OCI-LY3 (cell line): Measurements from ENCODE around the gene ZNF362.
A peak's percentile ranks its signal among the peaks of the same experiment; 100 is the strongest.

Experiments used
- H2AFZ ChIP-seq: fragments of 200-600, 300-600 bp; shearing (Covaris generic); 2 replicates; pipeline ENCODE4 v1.6.0; 2014; ENCODE audit warnings: antibody characterized with exemption, low read depth, low read length
- H3K27ac ChIP-seq: fragments of 200-600, 300-600 bp; sonication (generic); 2 replicates; pipeline ENCODE4 v1.5.1; 2014; ENCODE audit warnings: mild to moderate bottlenecking, low read length, moderate library complexity, mixed read lengths
- H3K27me3 ChIP-seq: fragments of 200-600, 300-600 bp; sonication (generic); 2 replicates; pipeline ENCODE4 v1.6.1; 2014; ENCODE audit warnings: low read depth, low read length, mixed read lengths
- H3K36me3 ChIP-seq: fragments of 200-600, 300-600 bp; sonication (generic); replicated peaks from 2 replicates; pipeline ENCODE3; 2014; ENCODE audit warnings: low read depth, low read length, mixed read lengths
- H3K4me1 ChIP-seq: fragments of 300-600, 200-600 bp; sonication (generic); 2 replicates; pipeline ENCODE4 v1.6.1; 2014; ENCODE audit warnings: low read length, mixed read lengths
- H3K4me2 ChIP-seq: fragments of 200-600, 300-600 bp; sonication (generic); 2 replicates; pipeline ENCODE4 v1.6.1; 2014; ENCODE audit warnings: low read length, mixed read lengths
- H3K4me3 ChIP-seq: fragments of 300-600, 200-600 bp; sonication (generic); 2 replicates; pipeline ENCODE4 v1.5.1; 2014; ENCODE audit warnings: antibody characterized with exemption, mild to moderate bottlenecking, low read length, moderate library complexity
- H3K79me2 ChIP-seq: fragments of 300-600, 200-600 bp; shearing (Covaris generic); 2 replicates; pipeline ENCODE4 v1.6.1; 2014; ENCODE audit warnings: mild to moderate bottlenecking, low read length, mixed read lengths
- H3K9ac ChIP-seq: fragments of 300-600, 200-600 bp; shearing (Covaris generic); 2 replicates; pipeline ENCODE4 v1.6.0; 2014; ENCODE audit warnings: mild to moderate bottlenecking, low read length, moderate library complexity
- H3K9me3 ChIP-seq: fragments of 200-600, 300-600 bp; shearing (Covaris generic); 2 replicates; pipeline ENCODE4 v1.6.1; 2014; ENCODE audit warnings: low read length, mixed read lengths; ENCODE audit not compliant: insufficient read depth
- H4K20me1 ChIP-seq: fragments of 200-600, 300-600 bp; sonication (generic); 2 replicates; pipeline ENCODE4 v1.6.1; 2016; ENCODE audit warnings: low read length, mixed read lengths; ENCODE audit not compliant: insufficient read depth
- EZH2phosphoT487 ChIP-seq: fragments of 200-600 bp; shearing (Covaris generic); IDR thresholded peaks from 2 replicates; pipeline ENCODE4 v1.6.1; 2018; ENCODE audit warnings: antibody characterized with exemption, mixed run types, low read depth
- TF ChIP-seq, protein P1 (sequence below): fragments of 200-600, 300-600 bp; sonication (generic); IDR thresholded peaks from 2 replicates; pipeline ENCODE4 v1.5.1; 2014; ENCODE audit warnings: antibody characterized with exemption, low read length, low read depth

Gene ZNF362

DNA sequence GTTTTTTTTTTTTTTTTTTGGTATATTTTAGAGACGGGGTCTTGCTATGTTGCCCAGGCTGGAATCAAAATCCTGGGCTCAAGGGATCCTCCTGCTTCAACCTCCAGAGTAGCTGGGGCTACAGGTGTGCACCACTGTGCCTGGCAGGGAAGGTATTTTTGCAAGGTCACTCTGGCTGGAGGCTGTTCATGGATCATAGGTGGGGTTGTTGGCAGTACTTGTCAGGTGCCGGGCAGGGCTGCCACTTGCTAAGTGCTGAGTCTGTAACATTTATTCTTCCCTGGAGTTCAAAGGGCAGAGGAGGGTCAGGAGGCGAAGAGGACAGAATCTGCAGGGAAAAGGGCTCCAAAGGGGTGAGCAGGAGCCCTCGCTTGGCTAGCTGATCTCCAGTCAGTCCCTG is 40.5 kb downstream of the ZNF362 start:
- no peaks in the 10 kb centered on the region for H4K20me1 ChIP-seq
- H3K9me3 ChIP-seq: no peaks in the 10 kb centered on the region
- no peak for TF ChIP-seq EZH2phosphoT487
- TF ChIP-seq, protein P1, sequence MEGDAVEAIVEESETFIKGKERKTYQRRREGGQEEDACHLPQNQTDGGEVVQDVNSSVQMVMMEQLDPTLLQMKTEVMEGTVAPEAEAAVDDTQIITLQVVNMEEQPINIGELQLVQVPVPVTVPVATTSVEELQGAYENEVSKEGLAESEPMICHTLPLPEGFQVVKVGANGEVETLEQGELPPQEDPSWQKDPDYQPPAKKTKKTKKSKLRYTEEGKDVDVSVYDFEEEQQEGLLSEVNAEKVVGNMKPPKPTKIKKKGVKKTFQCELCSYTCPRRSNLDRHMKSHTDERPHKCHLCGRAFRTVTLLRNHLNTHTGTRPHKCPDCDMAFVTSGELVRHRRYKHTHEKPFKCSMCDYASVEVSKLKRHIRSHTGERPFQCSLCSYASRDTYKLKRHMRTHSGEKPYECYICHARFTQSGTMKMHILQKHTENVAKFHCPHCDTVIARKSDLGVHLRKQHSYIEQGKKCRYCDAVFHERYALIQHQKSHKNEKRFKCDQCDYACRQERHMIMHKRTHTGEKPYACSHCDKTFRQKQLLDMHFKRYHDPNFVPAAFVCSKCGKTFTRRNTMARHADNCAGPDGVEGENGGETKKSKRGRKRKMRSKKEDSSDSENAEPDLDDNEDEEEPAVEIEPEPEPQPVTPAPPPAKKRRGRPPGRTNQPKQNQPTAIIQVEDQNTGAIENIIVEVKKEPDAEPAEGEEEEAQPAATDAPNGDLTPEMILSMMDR: no peak
- H3K4me1 ChIP-seq: no peaks in the 10 kb centered on the region
- no peak overlapping the region for H3K27ac ChIP-seq
- no peak overlapping the region for H3K9ac ChIP-seq
- no peak overlapping the region for H2AFZ ChIP-seq
- peaks cover 3% of the 10 kb centered on the region for H3K36me3 ChIP-seq
- H3K27me3 ChIP-seq: no peaks in the 10 kb centered on the region
- H3K4me2 ChIP-seq: no peak overlapping the region
- no peak overlapping the region for H3K4me3 ChIP-seq
- H3K79me2 ChIP-seq: no peaks in the 10 kb centered on the region

DNA sequence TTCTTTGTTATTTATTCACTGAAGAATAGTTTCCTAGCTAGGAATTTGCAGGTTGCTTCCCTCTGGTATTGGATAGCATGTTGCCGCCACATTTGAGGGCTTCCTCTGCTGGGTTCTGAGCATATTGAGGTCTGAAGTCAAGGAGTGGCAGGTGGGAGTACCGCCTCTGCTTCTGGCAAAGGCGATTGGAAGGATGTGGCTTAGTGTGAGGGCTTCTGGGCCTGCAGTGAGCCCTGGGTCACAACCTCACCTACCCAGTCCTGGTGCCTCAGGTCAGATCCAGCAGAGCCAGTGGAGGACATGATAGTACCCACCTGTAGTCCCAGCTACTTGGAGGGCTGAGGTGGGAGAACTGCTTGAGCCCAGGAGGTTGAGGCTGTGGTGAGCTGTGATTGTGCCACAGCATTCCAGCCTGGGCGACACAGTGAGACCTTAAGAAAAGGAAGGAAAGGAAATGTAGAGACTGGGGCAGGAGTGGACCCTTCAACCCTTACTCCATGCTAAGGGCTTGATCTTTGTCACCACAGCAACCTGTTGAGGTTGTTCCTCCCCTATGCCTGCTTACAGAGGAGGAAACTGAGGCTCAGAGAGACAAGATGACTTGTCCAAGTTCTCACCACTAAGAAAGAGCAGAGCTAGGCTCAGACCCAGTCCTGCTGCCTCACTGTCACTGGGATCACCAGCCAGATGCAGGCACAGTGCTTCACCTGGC is 41.8 kb downstream of the ZNF362 start:
- Histone ChIP-seq H3K4me1 (no peaks in the 10 kb centered on the region), H4K20me1 (no peaks in the 10 kb centered on the region), H3K9ac (no peak overlapping the region), H3K27me3 (no peaks in the 10 kb centered on the region), H2AFZ (no peak overlapping the region), H3K9me3 (no peaks in the 10 kb centered on the region), H3K4me3 (no peak overlapping the region), H3K36me3 (peaks cover 3% of the 10 kb centered on the region), H3K27ac (no peak overlapping the region), H3K79me2 (no peaks in the 10 kb centered on the region), H3K4me2 (no peak overlapping the region)
- TF ChIP-seq, protein P1: no peak

DNA sequence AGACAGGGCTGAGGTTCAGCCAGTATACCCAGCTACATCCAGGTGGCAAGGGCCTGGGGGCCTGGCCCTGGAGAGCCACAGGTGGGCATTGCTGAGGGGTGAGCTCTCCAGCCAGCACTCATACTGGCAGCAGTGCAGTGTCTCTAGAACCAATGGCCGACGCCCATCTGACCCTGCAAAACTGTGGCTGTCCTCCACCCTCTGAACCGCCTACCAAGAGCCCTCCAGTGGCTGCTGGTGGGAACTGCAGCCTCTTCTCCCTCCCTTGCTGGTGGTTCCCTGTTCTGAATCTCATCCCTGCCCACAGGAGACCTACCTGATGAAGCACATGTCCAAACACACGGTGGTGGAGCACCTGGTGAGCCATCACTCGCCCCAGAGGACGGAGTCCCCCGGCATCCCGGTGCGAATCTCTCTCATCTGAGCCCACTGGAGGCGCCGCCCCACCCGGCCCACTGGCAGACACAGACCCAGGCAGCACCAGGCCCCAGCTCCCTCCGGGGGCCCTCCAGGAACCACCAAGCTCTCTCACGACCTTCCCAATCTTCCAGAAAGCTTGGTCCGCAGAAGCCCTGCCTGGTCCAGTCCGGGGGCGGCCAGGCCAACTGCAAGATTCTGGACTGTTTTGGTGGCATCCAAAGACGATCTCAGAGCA is 42.5 kb downstream of the ZNF362 start:
- no peak overlapping the region for H3K4me2 ChIP-seq
- H3K4me1 ChIP-seq: no peaks in the 10 kb centered on the region
- no peak overlapping the region for H2AFZ ChIP-seq
- TF ChIP-seq, protein P1: peak; percentile 61
- TF ChIP-seq EZH2phosphoT487: no peak
- H4K20me1 ChIP-seq: no peaks in the 10 kb centered on the region
- no peaks in the 10 kb centered on the region for H3K27me3 ChIP-seq
- no peak overlapping the region for H3K4me3 ChIP-seq
- H3K9ac ChIP-seq: no peak overlapping the region
- H3K27ac ChIP-seq: no peak overlapping the region
- no peaks in the 10 kb centered on the region for H3K79me2 ChIP-seq
- H3K36me3 ChIP-seq: peaks cover 3% of the 10 kb centered on the region
- H3K9me3 ChIP-seq: no peaks in the 10 kb centered on the region

DNA sequence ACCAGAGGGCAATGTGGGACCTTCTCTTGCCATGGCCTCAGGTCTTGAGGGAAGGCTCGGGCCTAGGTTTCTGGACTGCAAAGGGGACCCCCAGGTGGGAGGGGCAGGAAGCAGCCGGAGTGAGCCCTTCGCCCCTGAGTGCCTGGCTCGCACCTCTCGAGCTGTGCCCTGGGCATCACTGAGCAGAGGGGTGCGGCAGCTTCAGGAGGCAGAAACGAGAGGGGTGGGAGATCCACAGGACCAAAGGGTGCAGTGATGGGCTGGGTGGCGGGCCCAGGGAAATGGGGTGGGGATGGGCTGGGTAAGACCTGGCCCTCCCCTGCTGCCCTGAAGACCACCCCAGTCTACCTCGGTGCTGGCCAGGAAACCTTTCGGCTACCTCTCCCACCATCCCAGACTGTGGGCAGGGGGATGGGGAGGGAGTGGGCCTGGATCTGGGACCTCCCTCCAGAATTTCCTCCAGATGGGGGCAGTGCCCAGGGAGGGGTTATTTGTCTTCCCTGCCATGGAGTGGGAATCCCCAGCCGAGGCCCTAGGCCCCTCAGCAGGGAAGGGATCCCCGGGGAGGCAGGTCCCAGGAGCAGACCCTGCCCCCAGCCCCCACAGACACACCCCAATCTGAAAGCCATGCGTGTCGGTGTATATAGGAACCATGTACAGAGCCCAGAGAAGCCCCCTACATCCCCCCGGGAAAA is 43.3 kb downstream of the ZNF362 start:
- Histone ChIP-seq H4K20me1 (no peaks in the 10 kb centered on the region), H3K4me1 (no peaks in the 10 kb centered on the region), H3K79me2 (no peaks in the 10 kb centered on the region), H2AFZ (no peak overlapping the region), H3K27me3 (no peaks in the 10 kb centered on the region), H3K4me3 (no peak overlapping the region), H3K4me2 (no peak overlapping the region), H3K9me3 (no peaks in the 10 kb centered on the region), H3K27ac (no peak overlapping the region), H3K9ac (no peak overlapping the region), H3K36me3 (peaks cover 3% of the 10 kb centered on the region)
- TF ChIP-seq, protein P1: no peak
- TF ChIP-seq EZH2phosphoT487: no peak
